HG03469 (cell line): Measurements from ENCODE around the gene MIEN1.
"Not testable (repeated sequence)": the region's sequence is repeated elsewhere in the genome, so short reads cannot be mapped to it uniquely, and the experiment has no call there.

ENCODE experiments used
- ATAC-seq: cut with Tn5 transposase; IDR thresholded peaks from one replicate; pipeline ENCODE4 v1.9.1; 2021; ENCODE audit warnings: mild to moderate bottlenecking, moderate library complexity, moderate number of reproducible peaks; ENCODE audit not compliant: unreplicated experiment

The MIEN1 gene

DNA sequence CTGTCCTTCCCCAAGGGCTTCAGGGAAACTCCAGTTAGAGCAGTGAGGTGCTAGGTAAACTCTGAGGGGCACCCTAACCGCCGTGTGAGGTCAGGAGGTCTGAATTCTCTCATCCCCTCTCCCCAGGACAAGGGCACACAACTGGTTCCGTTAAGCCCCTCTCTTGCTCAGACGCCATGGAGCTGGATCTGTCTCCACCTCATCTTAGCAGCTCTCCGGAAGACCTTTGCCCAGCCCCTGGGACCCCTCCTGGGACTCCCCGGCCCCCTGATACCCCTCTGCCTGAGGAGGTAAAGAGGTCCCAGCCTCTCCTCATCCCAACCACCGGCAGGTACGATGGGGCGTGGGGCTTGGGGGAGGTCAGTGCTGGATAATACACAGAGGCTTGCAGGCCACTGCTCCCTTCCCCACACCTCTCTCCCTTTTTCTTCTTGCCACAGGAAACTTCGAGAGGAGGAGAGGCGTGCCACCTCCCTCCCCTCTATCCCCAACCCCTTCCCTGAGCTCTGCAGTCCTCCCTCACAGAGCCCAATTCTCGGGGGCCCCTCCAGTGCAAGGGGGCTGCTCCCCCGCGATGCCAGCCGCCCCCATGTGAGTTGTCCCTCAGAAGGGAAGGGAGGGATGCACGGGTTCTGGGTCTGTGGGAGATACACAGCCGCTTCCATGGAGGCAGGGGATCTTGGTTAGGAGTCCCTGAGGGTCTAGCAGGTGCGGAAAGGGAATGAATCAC is 12.0 kb upstream of the MIEN1 start:
- no peak for ATAC-seq

DNA sequence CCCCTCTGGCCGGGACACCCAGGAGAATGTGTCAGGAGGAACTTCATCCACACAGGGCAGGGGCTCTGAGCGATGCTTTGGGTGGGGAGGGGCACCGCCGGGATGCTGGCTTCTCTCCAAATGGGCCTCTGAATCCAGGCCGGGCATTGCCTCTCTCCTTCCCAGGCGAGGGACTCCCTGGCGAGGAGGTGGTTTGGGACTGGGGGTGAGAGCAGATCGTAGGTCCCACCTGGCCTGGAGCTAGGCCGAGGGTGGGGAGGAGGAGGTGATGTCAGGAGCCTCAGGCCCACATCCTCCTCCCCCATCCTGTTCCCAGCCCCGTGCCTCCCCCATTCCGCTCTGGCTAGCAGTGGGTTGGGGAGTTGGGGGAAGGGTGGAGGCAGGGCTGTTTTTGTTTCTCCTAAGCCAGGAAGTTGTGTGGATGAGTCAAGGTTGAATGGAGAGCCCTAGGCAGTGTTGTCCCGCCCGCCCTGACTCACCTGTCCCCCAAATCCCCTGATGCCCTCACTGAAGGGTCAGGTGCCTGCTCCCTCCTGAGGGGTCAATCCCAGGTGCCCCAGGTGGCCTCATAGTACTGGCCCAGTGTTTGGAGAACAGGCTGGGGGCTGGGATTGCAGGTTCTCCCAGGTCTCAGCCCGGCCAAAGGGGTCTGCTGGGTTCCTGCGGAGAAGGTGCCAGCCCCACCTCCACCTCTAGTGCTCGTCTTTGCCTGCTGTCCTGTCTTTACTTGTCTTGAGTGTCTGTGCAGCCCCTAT is 10.2 kb upstream of the MIEN1 start:
- ATAC-seq: no peak

DNA sequence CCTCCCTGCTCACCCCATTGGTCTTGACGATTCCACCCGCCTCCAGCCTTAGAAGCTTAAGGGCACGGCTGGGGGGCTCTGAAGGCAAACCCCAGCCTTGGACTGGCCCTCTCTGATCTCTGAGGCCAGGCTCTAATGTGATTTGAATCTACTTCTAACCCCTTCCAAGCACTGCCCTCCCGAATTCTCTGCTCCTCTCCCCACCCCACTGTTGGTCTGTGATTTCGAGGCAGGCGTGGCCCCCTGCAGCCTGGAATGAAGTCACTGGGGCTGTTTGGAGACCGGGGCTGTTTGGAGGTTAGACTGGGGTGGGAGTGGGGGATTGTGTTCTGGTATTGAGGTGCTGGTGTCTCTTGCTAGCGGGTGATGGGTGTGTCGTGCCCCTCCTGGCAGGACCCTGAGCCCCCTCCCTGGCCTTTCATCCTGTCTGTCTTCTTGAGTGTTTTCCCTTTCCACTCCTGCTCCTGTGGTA is 9.6 kb upstream of the MIEN1 start:
- no peak for ATAC-seq

DNA sequence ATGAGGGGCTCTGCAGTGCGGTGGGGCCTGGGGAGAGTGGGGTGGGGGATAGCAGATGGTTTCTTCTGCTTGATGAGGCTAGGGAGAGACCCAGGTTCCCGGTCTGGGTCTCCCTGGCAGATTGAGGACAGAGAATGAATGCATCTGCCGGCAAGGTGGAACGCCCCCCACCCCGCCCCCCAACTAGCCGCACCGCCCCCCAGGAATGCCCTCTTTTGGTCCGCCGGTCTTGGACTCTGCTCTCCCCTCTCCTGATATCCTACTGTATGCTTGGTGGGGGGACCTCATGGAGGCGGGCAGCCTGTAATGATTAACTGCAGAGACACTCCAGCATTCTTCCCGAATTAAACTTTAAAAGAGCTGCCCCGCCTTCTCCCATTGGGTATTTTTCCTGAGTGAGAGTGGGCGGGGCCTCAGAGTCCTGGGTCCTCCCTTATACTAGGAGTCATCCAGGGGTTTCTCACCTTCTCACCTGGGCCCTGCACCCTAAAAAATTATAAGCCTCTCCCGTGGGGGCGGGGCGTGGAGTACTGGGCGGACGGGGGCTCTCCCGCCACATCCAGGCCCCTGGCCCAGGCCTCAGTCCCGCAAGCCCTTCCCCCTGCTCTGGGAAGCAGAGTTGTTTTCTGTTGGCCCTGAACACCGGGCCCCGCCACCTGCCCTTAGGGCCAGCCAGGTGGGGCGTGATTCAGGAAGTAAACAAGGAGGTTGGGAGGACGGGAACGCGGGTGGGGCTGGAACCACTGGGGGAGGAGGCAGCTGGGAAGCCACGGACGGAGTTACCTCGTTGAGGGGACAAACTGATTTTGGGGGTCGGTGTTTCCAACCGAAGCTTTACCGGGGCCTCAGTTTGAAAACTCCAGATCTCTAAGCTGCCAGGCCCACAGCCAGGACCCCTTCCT is 8.9 kb upstream of the MIEN1 start:
- no peak for ATAC-seq

DNA sequence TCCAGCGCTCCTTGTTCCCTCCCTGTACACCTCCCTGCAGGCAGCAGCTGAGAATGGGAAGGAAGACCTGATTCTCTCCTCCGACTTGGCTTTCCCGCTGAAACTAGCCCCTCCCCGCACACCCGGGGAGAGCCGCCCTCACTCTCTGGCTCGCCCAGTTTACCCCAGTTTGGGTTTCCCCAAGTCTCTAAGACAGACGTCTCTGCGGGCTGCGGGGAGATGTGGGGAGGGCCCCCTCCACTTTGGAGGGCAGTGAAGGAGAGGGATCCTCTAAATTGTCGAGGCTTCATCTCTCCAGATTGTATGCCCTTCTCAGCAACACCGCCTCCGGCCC is 8.2 kb upstream of the MIEN1 start:
- ATAC-seq: no peak

DNA sequence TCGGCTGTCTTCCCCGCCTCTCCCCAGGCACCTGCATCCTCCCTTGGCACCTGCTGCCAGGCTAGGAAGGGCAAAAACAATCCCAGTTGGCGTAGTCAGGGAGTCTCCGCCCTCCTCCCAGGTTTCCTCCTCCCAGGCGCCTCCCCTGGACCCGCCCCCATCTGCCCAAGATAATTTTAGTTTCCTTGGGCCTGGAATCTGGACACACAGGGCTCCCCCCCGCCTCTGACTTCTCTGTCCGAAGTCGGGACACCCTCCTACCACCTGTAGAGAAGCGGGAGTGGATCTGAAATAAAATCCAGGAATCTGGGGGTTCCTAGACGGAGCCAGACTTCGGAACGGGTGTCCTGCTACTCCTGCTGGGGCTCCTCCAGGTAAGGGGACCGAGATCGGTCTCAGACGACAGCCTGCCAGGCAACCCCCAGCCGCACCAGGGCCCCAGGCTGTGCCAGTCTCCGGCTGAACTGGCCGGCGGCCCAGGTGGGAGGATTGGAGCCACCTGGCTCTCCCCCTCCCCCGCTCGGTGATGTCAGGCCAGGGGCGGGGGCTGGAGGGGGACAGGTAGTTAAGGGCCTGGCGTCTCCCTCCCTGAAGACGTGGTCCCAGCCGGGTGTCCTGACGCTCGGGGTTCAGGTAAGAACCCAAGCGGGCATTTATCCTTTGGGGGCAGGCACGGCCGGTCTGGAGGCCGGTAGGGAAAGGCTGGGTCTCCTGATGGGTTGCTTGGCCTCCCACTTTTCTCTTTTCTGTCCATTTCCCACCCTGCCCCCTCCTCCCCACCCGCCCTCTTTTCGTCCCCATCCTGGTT is 7.6 kb upstream of the MIEN1 start, which contains the start of gene GRB7:
Gene GRB7, plus strand, starts transcription at position 179 of the 808 bp plus-strand sequence. CDS start 4,364 bp downstream, outside the sequence.
- no peak for ATAC-seq

DNA sequence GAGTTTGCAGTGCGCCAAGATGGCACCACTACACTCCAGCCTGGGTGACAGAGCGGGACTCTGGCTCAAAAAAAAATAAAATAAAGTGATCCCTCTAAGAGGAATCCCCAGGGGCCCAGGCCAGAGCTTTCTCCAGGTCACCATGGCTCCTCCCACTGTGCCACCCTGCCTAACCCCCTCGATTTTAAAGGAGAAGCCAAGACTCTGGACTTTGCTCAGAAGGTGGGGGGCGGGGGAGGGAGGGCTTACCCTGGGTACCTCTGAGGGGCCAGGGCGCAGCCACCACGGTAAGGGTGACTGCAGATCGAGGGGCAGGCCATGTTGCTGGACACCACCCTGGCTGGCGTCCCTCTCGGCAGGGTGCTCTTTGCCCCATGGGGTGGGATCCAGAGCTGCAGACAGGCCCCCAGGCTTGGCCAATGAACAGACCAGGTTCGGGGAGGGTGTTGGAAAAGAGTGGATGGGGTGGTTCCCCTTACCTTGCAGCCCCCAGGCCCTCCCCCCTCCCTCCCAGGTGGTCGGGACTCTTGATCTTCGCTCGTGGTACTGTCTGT is 7.0 kb upstream of the MIEN1 start:
- no peak for ATAC-seq

DNA sequence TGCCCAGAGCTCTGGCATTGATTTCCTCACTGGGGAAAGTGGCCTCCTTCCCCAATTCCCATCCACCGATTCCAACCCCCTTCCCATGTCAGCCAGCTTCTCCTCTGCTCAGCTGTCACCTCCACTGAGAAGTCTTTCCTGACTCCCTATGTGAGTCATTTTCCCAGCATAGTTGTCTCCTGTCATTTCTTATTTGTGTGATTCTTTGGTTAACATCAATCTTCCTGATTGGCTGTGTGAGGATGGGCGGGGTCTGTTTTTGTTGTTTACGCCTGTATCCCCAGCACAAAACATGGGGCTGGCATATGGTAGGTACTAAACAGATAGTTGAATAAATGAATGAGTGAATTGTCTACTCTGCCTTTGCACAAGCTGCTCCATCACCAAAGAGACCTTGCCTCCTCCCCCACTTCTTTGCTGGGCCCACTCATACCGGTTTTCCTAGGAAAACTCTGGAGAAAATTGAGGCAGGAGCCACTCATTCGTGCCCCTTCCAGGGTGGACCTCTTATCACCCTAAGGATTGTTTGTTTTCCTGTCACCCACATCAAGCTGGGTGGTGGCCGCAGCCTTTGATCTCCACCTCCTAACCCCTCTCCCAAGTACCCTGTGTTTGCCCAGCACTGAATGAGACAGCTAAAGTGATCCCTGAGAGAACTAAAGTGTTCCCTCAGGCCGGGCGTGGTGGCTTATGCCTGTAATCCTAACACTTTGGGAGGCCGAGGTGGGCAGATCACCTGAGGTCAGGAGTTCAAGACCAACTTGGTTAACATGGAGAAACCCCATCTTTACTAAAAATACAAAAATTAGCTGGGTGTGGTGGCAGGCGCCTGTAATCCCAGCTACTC is 6.2 kb upstream of the MIEN1 start:
- ATAC-seq: no peak

DNA sequence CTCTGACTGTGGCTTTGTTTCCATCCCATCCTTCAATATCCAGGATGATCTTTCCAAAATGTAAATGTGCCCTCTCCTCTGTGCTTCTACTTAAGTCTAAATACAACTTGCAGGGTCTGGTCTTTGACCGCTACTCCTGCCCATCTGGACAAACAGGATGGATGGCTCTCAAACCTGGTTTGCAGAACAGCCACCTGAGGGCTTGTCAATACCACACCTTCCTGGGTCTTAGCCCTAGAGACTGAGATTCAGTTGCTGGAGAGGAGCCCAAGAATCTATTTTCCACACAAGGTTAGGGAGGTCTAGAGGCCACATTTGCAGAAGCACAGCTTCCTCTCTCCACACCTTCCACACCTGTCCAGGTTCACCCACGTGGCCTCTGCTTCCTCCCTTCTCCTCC is 5.5 kb upstream of the MIEN1 start:
- ATAC-seq: no peak

DNA sequence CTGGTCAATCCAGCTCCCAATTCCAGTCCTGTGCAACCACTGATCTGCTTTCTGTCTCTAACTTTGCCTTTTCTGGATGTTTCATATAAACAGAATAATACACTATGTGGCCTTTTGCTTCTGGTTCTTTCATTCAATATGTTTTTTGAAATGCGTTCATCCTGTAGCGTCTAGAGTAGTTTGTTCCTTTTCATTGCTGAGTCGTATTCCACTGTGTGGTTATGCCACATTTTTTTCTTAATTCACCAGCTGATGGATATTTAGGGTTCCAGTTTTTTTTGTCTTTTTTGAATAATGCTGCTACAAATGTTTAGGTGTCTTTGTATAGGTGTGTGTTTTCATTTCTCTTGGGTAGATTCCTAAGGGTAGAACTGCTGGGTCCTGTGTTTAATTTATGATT is 2.3 kb upstream of the MIEN1 start:
- no peak for ATAC-seq

DNA sequence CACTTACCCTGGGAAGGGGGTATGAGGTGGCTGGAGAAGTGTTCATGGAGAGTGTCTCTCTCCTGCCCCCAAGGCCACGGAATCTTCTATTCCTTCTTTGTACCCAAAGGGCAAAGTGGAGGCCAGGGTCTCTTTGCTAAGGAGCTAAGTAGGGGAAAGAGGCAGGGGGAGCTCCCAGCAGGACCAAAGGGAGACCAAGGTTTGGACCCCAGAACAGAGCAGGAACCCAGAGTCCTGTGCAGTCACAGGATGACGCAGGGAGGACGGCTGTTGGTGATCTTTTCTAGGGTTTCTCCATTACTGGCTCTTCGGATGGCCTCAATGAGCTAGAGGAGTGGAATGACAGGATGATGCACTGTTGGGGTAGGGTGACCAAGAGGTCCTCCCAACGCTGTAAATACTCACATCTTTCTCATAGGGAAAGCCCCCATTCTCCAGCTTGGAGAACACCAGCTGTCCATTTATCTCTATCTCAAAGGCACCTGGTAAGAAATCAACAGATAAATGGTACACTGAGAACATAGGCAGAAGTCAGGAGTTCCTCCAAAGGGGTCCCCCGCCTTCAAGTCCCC is 966 bp downstream of the MIEN1 start:
- ATAC-seq: no peak

DNA sequence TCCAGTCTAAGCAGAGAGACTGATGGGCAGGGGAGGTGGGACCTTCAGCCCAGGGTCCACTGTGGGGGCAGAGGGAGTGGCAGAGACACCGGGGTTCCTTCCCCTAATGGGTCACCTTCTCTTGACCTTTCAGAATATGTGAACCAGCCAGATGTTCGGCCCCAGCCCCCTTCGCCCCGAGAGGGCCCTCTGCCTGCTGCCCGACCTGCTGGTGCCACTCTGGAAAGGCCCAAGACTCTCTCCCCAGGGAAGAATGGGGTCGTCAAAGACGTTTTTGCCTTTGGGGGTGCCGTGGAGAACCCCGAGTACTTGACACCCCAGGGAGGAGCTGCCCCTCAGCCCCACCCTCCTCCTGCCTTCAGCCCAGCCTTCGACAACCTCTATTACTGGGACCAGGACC is 2.8 kb downstream of the MIEN1 start:
- no peak for ATAC-seq

DNA sequence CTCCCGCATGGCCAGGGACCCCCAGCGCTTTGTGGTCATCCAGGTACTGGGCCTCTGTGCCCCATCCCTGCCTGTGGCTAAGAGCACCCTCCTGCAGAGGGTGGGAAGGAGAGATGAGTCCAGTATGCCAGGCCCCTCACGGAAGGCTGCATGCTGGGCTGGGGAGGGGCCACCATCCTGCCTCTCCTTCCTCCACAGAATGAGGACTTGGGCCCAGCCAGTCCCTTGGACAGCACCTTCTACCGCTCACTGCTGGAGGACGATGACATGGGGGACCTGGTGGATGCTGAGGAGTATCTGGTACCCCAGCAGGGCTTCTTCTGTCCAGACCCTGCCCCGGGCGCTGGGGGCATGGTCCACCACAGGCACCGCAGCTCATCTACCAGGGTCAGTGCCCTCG is 3.7 kb downstream of the MIEN1 start:
- no peak for ATAC-seq

DNA sequence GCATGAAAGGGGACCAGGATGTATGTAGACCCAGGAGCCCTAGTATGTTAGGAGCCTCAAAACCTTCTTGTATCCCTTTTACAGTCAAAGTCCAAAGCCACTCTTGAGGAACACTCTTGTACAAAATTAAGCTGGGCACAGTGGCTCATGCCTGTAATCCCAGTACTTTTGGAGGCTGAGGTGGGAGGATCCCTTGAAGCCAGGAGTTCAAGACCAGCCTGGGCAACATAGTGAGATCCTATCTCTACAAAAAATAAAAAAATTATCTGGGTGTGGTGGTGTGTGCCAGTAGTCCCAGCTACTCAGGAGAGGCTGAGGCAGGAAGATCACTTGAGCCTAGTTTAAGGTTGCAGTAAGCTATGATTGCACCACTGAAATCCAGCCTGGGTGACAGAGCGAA is 4.4 kb downstream of the MIEN1 start:
- ATAC-seq: not testable (repeated sequence)

DNA sequence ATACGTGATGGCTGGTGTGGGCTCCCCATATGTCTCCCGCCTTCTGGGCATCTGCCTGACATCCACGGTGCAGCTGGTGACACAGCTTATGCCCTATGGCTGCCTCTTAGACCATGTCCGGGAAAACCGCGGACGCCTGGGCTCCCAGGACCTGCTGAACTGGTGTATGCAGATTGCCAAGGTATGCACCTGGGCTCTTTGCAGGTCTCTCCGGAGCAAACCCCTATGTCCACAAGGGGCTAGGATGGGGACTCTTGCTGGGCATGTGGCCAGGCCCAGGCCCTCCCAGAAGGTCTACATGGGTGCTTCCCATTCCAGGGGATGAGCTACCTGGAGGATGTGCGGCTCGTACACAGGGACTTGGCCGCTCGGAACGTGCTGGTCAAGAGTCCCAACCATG is 5.6 kb downstream of the MIEN1 start:
- ATAC-seq: no peak

DNA sequence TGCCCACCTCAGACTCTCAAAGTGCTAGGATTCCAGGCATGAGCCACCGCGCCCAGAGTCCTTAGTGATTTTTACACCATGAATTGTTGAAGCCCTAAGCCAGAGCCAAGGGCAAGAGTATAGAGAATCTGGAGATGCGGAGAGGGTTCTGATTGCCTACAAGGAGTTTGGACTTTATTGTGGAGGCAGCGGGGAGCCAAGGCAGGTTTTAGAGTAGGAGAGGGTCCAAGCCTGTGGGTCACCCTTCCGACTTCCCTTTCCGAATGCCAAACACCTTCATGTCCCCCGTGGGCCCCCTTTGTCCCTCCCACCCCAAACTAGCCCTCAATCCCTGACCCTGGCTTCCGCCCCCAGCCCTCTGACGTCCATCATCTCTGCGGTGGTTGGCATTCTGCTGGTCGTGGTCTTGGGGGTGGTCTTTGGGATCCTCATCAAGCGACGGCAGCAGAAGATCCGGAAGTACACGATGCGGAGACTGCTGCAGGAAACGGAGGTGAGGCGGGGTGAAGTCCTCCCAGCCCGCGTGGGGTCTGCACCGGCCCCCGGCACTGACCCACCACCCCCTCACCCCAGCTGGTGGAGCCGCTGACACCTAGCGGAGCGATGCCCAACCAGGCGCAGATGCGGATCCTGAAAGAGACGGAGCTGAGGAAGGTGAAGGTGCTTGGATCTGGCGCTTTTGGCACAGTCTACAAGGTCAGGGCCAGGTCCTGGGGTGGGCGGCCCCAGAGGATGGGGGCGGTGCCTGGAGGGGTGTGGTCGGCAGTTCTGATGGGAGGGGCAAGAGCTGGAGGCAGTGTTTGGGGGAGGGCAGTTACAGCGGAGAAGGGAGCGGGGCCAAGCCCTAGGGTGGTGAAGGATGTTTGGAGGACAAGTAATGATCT is 7.1 kb downstream of the MIEN1 start:
- ATAC-seq: no peak

DNA sequence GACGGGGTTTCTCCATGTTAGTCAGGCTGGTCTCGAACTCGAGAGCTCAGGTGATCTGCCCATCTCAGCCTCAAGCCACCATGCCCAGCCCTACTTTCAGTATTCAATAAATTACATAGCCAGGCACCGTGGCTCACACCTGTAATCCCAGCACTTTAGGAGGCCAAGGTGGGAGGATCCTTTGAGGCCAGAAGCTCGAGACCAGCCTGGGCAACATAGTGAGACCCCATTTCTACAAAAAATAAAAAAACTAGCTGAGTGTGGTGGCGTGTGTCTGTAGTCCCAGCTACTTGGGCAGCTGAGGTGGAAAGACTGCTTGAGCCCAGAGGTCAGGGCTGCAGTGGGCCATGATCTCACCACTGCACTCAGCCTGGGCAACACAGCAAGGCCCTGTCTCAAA is 8.2 kb downstream of the MIEN1 start:
- ATAC-seq: no peak
